ENCODE results near the gene CMKLR1. TPM values are rescaled to one million over a fixed set of nuclear protein-coding genes. Genes with fewer than 3 reads are reported as not detected.

The CMKLR1 gene
- total and polyA plus RNA-seq, 9 donors = 1.4 to 28.3 (median 3.1) TPM

- Histone ChIP-seq H3K9me3 (no peaks in the 10 kb centered on the region), H3K36me3 (no peaks in the 10 kb centered on the region), H3K27ac (no peak overlapping the region), H3K27me3 (no peaks in the 10 kb centered on the region), H3K4me1 (ENCODE audit: insufficient read depth) (no peaks in the 10 kb centered on the region), H3K4me3 (no peak overlapping the region)
- 16 to 42% (median 23%) methylated on average over 1 of the region's 1 CpG for WGBS, 3 donors
- TF ChIP-seq CTCF (IDR thresholded peaks at IDR 0.05) = no peak
- no peak for DNase-seq
- intact Hi-C loops (cut with DNase I) = no loop called here
Measured at GRCh38 chr12:108377260-108377659, 38.1 kb upstream of the CMKLR1 start.

GRCh38 chr12:108375986-108376663, 37.0 kb upstream of the CMKLR1 start:
- intact Hi-C loops (cut with DNase I) = no loop called here
- no peak for TF ChIP-seq CTCF (IDR thresholded peaks at IDR 0.05)
- TF ChIP-seq POLR2A (IDR thresholded peaks at IDR 0.05) = no peak
- no peak for TF ChIP-seq EP300 (IDR thresholded peaks at IDR 0.05)
- H3K36me3 ChIP-seq = no peaks in the 10 kb centered on the region
- H3K4me3 ChIP-seq = no peak overlapping the region
- H3K27me3 ChIP-seq = no peaks in the 10 kb centered on the region
- 66 to 84% (median 68%) methylated on average over 4 of the region's 4 CpGs for WGBS, 3 donors
- H3K4me1 ChIP-seq (ENCODE audit: insufficient read depth) = no peaks in the 10 kb centered on the region
- DNase-seq = no peak
- H3K27ac ChIP-seq = no peak overlapping the region
- H3K9me3 ChIP-seq = no peaks in the 10 kb centered on the region

GRCh38 chr12:108374596-108375320, 35.6 kb upstream of the CMKLR1 start:
- TF ChIP-seq POLR2A (IDR thresholded peaks at IDR 0.05) = no peak
- Histone ChIP-seq H3K27me3 (no peaks in the 10 kb centered on the region), H3K4me3 (no peak overlapping the region), H3K4me1 (ENCODE audit: insufficient read depth) (no peaks in the 10 kb centered on the region), H3K27ac (no peak overlapping the region), H3K9me3 (no peaks in the 10 kb centered on the region), H3K36me3 (no peaks in the 10 kb centered on the region)
- 53 to 73% (median 58%) methylated on average over 2 of the region's 2 CpGs for WGBS, 3 donors
- no peak for DNase-seq
- intact Hi-C loops (cut with DNase I) = no loop called here

- H3K27ac ChIP-seq = no peak overlapping the region
- whole genome bisulfite sequencing, 3 donors = 11 to 30% (median 15%) methylated on average over 1 of the region's 1 CpG
Measured at GRCh38 chr12:108373111-108373510, 34.0 kb upstream of the CMKLR1 start.

More at GRCh38 chr12:108373111-108373510, 34.0 kb upstream of the CMKLR1 start:
- no peaks in the 10 kb centered on the region for H3K9me3 ChIP-seq
- DNase-seq = no peak
- H3K27me3 ChIP-seq = no peaks in the 10 kb centered on the region
- no peak overlapping the region for H3K4me3 ChIP-seq
- no peaks in the 10 kb centered on the region for H3K36me3 ChIP-seq
- intact Hi-C loops (cut with DNase I) = no loop called here
- TF ChIP-seq CTCF (IDR thresholded peaks at IDR 0.05) = no peak
- TF ChIP-seq POLR2A (IDR thresholded peaks at IDR 0.05) = no peak
- no peak for TF ChIP-seq EP300 (IDR thresholded peaks at IDR 0.05)
- no peaks in the 10 kb centered on the region for H3K4me1 ChIP-seq (ENCODE audit: insufficient read depth)
